A549 (cell line): ENCODE results near the gene MAP3K5.

Experiments
- CEBPB ChIP-seq, 2 experiments: fragments of >200 bp in 1 of 2; sonication (Bioruptor Twin) in 1 of 2; formaldehyde crosslinking in 1 of 2; IDR thresholded peaks; 2 replicates each; pipeline ENCODE4 v1.6.1; 2012 to 2016
- CTCF ChIP-seq: fragments of >200 bp; sonication (Bioruptor Twin); formaldehyde crosslinking; IDR thresholded peaks from 3 replicates; pipeline ENCODE4 v1.5.1; 2016
- EP300 ChIP-seq, 2 experiments: fragments of >200 bp; sonication (Bioruptor Twin); formaldehyde crosslinking; IDR thresholded peaks; 2 replicates in 1 of 2; 3 replicates in 1 of 2; pipeline ENCODE4 v1.6.1; 2016 to 2017
- HMGXB4 ChIP-seq: fragments of 250-450 bp; sonication (Bioruptor Pico); IDR thresholded peaks from 2 replicates; pipeline ENCODE4 v1.5.0; 2021; ENCODE audit warnings: mild to moderate bottlenecking, moderate library complexity, borderline replicate concordance
- KDM1A ChIP-seq: fragments of 200-600 bp; sonication (generic); IDR thresholded peaks from 2 replicates; pipeline ENCODE4 v1.6.1; 2016; ENCODE audit warnings: low read depth, mild to moderate bottlenecking
- MAZ ChIP-seq: fragments of 150-350 bp; IDR thresholded peaks from 2 replicates; pipeline ENCODE4 v1.6.1; 2014; ENCODE audit warnings: antibody characterized with exemption, low read depth, low read length, borderline replicate concordance
- PBX3 ChIP-seq: IDR thresholded peaks from 2 replicates; pipeline ENCODE4 v1.6.1; 2012
- PHF8 ChIP-seq: fragments of 200-600 bp; sonication (generic); IDR thresholded peaks from 2 replicates; pipeline ENCODE4 v1.6.1; 2016; ENCODE audit warnings: low read depth, mild to moderate bottlenecking, antibody characterized with exemption, moderate library complexity, borderline replicate concordance
- POLR2A ChIP-seq: IDR thresholded peaks from 2 replicates; pipeline ENCODE4 v1.6.1; 2012; ENCODE audit warnings: mild to moderate bottlenecking, low read length
- POLR2AphosphoS2 ChIP-seq: conservative IDR thresholded peaks from 2 replicates; pipeline ENCODE4 v1.6.1; 2012; ENCODE audit warnings: low read length, improper control_type of control experiment, inconsistent platforms
- REST ChIP-seq: fragments of 200-600 bp; sonication (generic); IDR thresholded peaks from 2 replicates; pipeline ENCODE4 v1.6.1; 2016; ENCODE audit warnings: antibody characterized with exemption, mild to moderate bottlenecking, moderate library complexity
- USF2 ChIP-seq: fragments of 450-650 bp; IDR thresholded peaks from 2 replicates; pipeline ENCODE4 v1.6.1; 2014; ENCODE audit warnings: antibody characterized with exemption

- TF ChIP-seq CTCF (no peak), PHF8 (no peak), REST (no peak), HMGXB4 (CRISPR knock-in tag) (no peak), PBX3 (no peak), CEBPB (IDR thresholded peaks at IDR 0.05) (no peak), EP300 (IDR thresholded peaks at IDR 0.05) (no peak), MAZ (no peak), USF2 (no peak), POLR2AphosphoS2 (no peak), KDM1A (no peak), POLR2A (no peak)
These were observed 92.9 kb downstream of the MAP3K5 start for GRCh38 chr6:136699358-136699757.
